Glomerular endothelial cell (primary cell): ENCODE measurements around the gene STAMBPL1. TPM values are rescaled to one million over a fixed set of nuclear protein-coding genes. Genes with fewer than 3 reads are reported as not detected.
"Not testable (repeated sequence)": the region's sequence is repeated elsewhere in the genome, so short reads cannot be mapped to it uniquely, and the experiment has no call there.

Experiments
- DNase-seq: peaks from one replicate; pipeline ENCODE4 v3.0.0-alpha.2; 2011; ENCODE audit warnings: low read depth, low spot score; ENCODE audit errors: extremely low read depth
- total RNA-seq: library from RNA; depleted of rRNA; stranded (reverse); fragments of >200 nt; gene quantifications from 2 replicates; pipeline ENCODE4 v1.2.3, GENCODE V29; 2015

STAMBPL1 gene
- 1.2 and 1.8 TPM in 2 replicates for total RNA-seq

DNA sequence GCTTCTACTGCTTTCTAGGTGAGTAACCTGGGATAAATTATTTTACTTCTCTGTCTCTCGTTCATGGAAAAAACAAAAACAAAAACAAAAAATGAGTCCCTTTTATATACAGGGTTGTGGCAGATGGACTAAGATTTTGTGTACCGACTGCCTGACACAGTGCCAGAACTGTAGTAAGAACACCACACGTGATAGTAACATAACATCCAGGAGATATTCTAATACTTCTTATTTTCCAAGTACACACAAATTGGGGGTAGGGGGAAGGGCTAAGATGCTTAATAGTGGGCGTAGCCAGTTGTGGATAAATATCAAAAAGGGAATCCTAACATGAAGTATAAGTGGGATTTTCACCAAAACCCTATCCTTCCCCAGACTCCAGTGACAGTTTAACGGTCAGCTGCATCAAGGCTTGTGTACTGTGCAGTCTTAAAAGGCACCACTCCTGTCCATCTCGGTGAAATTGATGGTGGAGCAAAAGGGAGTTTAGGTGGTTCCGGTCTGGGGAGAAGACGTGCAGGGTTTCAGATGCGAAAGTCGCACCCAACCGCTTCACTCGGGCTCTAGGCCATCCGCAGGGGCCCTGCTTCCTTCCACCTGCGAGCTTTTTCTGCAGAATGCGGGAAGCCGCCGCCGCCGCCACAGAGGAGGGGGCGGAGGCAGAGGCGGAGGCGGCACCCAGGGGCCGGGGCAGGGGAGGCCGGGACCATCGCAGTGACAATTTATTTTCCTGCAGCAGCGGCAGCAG lies at the start of gene STAMBPL1:
TSS of gene STAMBPL1 (plus strand) at position 712 of the 748 bp plus-strand sequence. CDS start 21,464 bp downstream, outside the sequence.
- DNase-seq: no peak

DNA sequence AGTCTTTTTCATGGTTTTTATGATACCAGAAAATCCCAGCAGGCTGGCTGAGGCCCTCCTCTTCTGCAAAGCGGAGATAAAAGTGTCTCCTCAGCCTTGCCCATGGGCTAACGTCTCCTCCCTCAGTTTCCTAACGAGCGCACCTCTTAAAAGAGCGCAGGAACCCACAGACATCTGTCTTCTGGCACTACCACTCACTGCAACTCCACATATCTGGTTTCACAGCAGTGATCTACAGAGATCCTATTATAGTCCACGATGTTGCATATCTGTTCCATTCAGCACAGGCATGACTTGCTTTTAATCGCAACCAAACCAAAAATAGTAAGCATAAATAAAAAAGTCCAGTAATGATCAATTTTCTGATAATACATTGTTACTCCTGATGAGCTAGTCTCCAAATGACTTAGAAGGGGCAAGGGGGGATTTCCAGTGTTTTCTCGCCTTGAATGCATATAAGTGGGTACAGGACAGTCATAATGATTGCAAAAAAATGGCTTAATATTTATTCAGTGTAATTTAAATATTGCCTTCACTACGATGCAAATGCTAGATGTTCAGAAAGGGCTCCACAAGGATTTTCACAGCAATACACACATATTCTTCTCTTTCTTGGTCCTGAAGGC lies 49.3 kb upstream of the STAMBPL1 start:
- no peak for DNase-seq

DNA sequence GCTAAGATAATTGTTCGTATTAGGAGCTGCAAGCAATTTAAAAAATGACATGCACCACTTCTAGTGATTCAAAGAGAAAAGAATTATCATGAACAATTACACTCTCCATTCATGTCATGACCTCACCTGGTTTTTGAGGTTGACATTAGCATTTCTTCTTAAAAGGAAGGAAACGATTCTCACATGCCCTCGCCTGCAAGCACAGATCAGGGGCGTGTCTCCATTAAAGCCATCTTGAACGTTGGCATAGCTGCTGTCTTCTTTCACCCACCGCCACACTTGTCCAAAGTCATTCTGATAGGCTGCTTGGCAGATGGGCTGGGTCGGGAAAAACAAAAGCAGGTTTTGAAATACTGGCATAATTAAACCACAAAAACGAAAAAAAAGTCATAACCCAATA lies 48.3 kb upstream of the STAMBPL1 start:
- no peak for DNase-seq

DNA sequence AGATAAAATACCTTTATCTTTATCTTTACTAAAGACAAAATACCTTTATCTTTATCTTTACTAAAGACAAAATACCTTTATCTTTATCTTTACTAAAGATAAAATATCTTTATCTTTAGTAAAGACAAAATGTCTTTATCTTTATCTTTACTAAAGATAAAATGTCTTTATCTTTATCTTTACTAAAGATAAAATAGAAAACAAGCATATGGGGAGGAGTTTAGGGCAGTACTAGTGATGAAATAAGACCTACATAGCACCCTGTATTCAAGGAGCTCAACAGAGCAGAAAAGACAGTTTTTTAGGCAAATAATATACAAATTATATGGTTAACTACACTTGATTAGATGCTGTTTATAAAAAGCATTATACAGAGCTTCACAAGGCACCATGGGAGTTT lies 47.7 kb upstream of the STAMBPL1 start:
- DNase-seq: no peak

DNA sequence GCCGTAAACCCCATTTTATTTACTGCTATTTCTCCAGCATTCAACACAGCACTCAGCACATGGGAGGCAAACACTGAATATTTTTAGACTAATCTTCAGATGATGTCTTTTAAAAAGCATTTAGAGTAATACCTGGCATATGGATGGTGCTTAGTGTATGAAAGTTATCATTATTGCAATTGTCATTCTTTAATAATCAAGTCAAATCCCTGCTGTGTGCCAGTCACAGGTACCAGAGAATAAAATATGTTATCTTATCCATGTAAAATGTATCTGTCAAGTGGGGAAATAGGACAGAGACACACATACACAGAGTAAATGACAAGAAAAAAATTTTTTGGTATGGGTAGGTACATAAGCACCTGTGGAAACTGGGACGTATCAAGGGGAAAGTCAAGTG lies 46.9 kb upstream of the STAMBPL1 start:
- no peak for DNase-seq

DNA sequence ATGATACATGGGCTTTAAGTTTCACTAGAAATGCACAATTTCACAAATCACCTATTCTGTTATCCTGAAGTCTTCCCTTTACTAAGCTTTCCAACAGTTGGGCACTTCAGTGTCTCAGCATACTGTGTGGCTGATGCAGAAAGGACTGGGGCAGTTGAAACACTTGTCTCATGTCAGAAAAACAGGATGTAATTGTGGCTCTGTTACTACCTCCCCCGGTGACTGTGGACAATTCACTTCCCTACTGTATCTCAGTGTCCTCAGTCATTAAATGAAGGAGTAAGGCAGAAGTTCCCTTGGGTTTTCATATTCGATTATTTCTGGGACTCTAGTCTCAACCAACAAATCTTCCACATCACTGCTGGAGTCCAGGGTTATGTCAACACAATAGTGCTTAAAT lies 46.3 kb upstream of the STAMBPL1 start:
- no peak for DNase-seq

DNA sequence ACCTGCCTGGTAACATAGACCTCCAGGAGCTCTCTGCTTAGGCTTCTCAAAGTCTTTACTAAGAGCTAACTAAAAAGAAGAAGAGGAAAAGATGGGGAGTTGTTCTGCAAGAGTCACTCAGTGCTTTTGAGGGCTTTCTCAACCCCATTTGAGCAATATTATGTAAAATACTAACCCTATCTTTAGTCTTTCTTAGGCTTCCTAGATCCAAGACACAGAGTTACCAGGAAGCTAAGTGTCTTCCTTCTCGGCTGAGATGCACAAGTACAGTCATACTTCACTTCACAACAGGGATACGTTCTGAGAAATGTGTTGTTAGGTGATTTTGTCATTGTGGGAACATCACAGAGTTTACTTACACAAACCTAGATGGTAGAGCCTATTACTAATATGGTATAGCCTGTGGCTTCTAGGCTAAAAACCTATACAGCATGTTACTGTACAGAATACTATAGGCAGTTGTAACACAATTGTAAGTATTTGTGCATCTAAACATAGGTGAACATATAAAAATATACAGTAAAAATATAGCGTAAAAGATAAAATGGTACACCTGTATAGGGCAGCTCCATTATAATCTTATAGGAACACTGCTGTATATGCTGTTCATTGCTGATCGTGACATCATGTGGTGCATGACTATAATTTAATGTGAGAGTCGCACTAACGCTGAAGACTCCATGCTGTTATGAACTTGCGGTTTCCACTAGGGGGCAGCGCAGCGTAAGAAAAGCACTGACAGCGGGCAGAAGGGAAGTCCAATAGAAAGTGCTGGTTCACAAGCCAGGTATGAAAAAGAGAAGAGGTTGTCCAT lies 44.7 kb upstream of the STAMBPL1 start:
- peak; percentile 57 for DNase-seq

DNA sequence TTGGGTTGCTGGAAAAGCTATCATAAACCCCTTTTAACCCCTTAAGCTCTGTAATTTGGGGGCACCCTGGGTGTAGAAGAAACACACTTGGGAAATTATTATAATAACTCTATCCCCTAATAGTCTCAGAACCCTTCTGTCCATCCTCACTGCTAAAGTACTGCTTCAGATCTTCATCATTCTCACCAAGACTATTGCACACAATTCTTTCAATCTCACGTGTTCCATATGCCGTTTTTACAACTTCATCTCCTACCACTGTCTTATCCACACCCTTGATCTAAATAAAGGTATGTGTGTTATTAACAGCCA lies 44.2 kb upstream of the STAMBPL1 start:
- DNase-seq: no peak

DNA sequence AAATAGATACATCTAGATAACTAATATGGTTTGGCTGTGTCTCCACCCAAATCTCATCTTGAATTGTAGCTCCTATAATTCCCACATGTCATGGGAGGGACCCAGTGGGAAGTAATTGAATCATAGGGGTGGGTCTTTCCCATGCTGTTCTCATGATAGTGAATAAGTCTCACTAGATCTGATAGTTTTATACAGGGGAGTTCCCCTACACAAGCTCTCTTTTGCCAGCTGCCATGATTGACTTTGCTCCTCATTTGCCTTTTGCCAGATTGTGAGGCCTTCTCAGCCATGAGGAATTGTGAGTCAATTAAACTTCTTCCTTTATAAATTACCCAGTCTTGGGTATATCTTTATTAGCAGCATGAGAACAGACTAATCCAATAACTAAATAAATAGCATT lies 42.4 kb upstream of the STAMBPL1 start:
- DNase-seq: not testable (repeated sequence)

DNA sequence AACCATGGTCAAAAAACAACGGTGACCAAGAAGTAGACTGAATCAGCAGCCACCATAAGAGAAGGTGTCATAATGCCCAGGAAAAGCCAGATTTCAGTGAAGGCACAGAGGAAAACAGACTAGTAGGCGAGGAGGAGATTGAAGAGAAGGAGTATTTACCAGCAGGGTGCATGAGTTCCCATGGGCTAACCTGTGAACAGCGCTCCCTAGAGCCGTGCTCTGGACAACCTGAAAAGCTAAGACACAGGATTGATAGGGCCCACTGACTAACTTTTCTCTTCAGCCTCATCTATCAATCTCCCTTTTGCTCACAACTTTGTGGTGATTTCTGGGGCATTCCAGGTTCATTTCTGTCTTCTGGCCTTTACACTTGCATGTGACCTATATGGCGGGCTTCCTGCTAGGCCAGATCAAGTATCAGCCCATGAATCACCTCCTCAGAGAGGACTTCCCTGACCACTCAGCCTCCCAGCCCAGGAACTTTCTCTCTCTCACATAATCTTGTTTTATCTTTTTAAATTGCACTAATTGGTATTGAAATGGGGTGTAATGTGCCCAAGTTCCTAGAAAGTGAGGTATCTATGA lies 41.2 kb upstream of the STAMBPL1 start:
- no peak for DNase-seq

DNA sequence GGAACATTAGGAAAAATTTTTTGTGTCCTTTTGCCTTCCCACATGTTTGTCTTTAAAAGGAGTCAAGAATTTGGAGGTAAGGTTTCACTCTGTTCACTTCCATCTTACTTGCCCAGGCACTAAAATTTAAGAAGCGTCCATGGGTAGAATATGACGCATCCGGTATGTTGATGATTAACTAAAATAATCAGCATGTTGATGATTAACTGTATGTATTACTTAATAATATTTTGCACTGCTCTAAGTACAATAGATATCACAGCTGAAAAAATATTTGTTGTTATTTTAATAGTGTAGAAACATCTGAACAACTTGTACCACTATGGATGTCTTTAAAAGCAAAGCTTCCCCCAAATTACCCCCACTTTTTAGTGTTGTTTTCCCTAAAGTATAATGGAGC lies 39.9 kb upstream of the STAMBPL1 start:
- no peak for DNase-seq

DNA sequence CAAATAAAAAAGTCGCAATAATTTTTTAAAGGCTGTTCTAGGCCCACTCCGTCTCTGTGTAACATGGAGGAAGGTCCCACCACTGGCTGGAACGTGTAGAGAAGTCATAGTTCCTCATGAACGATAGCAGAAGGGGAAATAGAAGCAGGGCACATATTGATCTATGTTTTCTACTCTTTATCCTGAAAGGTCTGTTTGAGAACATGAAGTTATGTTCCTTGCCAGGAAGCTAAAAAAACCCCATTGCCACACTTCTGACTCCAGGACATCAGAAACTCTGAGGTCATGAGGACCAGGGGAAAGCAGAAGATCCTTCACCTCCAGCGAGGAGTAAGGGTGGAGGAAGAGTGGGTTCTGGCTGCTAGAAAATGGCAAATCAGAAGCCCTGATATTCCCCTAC lies 39.2 kb upstream of the STAMBPL1 start:
- DNase-seq: no peak

DNA sequence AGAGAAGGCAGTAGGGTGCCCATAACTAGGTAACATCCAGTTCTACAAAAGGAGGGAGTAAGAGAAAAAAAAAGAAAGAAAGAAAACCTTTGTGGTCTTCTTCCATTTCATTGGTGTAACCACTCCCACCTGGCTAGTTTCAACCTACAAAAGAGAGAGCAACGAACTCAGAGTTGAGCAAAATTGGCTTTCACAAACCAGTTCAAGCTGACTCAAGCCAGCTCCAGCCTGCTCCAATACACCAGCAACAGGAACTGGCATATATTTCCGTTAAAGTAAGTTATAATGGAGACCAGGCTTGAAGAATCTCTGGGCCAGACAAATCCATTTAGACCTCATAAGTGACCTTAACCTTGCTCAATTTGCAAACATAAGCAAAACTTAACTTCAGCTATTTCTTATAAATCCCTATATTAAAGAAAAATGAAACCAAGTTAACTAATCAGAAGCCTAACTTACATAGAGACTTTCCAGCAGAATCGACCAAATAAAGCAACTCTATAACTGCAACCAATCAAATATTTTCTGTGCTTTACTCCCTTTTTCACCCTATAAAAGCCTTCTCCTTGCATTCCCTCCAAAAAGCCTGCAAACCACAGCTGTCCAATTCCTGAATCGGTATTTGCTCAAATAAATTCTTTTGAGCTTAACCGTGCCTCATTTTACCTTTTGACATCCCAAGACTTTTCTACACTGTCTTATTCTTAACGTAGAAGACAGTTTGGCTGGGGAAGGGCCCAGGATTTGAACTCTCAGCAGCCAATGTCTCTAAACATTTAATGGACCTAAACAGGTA lies 38.5 kb upstream of the STAMBPL1 start:
- DNase-seq: no peak

DNA sequence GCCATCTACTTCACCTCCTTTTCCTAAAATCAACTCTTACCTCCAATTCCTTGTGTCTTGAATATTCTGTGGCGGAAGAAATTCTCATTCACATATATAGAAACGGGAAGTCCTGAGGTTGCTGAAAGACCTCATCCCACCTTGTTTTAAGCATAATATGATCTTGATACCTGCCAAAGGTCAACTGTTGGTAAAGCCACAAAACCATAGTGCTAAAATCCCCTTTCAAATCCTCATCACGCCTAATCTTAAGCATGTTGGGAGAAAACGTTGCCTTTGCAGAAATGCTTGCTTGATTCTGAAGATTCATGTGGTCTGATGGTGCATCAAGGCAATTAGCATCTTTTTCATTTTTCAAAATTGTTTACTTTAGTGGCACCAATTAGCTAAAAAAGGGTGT lies 36.9 kb upstream of the STAMBPL1 start:
- DNase-seq: no peak

DNA sequence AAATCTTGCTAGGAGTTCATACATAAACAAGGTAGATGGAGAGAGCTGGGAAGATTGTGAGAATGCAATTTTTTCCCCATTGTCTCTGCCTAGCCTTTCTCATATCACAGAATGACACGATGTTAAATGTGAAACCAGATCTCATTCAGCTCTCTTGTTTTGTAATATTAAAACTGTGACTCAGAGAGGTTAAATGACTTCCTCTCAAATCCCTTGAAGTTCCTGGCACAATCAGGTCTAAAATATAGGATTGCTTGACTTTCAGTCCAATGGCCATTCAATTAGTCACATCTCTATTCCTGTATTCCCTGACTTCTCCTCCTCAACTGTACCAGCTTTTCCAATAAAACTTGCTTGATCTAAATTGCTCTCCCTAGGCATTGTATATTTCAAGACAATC lies 31.5 kb upstream of the STAMBPL1 start:
- peak; percentile 27 for DNase-seq

DNA sequence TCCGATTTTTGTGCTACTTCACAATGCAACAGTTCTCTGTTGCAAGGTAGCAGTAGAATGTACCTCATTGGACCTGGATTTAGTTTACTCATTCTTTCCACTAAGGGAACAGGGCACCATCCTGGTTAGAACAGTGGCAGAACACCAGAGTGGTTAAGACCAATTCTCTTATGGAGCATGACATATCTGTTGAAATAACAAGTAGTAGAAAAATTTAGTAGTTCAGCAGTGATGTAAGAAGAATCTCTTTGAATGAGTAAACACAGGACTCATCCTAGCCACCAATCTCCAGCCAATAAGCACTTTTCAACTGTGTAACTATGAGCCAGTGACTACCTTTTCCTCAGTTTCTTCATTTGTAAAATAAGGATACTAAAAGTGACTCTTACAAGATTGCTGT lies 30.8 kb upstream of the STAMBPL1 start:
- no peak for DNase-seq

DNA sequence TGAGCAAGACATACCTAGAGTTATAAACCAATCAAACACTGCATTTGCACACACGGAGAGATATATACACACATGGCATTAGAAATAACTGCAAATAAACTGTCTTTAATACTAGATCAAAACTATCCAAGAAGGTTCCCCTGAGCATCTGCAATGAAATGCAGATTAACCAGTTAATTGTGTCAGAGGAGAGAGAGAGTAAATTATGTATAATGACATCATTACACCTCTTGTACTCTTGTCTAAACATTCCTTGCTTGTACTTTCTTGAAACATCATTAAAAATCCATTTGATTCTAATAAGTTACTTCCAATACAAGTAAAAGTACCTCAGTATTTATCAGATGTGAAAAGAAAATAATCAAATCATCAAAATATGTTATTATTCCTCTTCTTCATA lies 29.3 kb upstream of the STAMBPL1 start:
- DNase-seq: no peak

DNA sequence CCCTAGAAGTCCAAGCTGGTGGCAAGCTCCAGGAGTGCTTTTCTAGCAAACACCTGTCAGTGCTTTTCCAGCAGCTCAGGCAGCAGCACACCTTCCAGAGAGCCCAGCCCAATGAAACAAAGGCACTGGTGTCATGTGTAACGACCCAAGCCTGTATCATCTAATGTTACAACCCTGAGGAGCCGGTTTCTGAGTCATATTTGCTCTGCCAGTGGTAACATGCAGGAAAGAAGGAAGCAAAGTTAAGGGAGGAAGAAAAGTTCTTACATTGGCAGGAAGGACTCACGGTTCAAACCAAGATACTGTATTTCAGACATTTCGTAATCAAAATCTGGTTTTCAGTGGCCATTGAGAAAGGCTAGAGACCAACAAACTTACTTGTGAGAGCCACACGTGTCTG lies 28.3 kb upstream of the STAMBPL1 start, which contains the start of gene ANKRD22:
TSS of gene ANKRD22 (minus strand) at position 139 of the 400 bp plus-strand sequence. CDS start 237 bp downstream, outside the sequence.
- no peak for DNase-seq

DNA sequence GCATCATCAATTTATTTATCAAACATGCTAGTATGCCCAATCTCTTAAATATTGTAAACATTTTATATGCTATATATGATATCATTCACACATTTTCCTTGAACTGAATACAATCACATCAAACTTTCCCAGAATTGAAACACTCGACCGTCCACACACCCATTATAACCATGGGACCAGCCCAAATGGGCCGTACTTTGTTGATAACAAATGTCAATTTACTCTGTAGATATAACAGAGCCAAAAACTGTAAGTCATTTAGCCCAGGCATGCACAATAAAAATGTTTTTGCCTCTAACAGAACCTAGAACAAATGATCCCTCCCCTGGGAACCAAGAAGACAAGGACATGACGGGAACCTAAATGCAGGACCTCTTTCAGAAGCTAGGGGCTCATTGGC lies 27.7 kb upstream of the STAMBPL1 start:
- DNase-seq: no peak

DNA sequence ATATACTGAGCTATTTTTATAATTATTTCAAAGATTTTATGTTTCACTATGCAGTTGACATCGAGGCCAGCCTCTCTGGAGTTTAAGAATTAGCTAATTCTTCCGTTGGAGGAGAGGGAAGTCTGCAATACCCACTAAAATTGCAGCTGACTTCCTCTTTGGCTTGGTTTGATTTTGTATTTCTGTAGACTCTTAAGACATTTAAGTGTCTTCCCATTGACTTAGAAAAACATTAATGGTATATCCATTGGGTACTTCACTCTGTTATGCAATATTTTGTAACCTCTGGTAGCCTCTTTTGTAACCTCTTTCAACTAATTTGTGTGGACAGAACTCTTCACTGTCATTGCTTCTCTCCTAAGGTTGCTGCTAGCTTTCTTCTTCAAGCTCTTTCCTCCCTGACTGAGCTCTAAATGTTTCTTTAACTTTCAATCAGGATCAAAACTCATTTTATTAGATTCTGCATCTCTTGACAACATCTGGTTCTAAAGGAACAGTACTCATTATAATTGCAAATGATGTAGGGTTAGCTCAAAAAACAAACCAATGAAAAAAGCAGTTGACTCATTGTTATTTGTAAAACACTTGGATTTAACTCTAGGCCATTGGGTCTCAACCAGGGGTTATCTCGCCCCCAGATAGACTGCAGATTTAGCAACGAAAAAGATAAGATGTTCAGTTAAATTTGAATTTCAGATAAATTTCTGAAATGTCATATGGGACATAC lies 26.7 kb upstream of the STAMBPL1 start:
- DNase-seq: no peak
